ENCODE measurements around the gene NEDD4L.

The NEDD4L gene

DNA sequence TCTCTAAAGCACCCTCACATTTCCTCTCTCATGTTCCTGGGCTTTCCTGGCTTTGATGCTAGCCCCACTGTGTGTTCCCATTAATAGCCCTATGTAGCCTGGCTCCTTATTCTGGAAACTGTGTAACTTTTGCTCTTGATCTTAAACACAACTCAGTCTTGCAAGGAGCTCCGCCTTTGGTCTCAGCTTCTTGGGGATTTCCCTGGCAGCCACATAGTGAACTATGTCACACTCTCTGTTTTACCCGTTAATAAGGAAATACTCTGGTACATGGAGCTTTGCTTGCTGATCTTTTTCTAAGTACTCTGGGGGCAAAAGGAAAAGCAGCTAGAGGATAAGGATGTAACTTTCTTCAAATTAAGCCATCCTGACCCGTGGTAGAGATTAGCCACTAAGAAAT is 259.3 kb downstream of the NEDD4L start:
- peak in 1 of 2 donors; percentile 43 for DNase-seq

DNA sequence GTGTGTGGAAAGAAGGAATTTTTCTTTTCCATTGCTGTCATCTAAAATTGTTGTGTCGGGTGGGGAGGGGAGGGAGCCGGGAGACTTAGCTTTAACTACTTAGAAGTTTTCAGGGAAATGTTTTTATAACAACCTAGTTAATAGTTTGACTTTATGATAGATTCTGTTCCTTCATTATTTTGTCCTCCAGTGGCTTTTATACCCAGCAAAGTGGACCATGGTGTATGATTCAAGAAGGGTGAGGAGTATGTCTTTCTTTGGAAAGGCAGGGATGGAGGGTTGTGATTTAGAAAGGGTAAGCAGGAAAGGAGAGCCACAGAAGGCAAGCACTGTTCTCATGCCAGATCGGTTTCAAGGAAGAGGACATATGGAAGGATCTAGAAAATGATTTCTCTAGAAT is 261.8 kb downstream of the NEDD4L start:
- DNase-seq, result no peak

DNA sequence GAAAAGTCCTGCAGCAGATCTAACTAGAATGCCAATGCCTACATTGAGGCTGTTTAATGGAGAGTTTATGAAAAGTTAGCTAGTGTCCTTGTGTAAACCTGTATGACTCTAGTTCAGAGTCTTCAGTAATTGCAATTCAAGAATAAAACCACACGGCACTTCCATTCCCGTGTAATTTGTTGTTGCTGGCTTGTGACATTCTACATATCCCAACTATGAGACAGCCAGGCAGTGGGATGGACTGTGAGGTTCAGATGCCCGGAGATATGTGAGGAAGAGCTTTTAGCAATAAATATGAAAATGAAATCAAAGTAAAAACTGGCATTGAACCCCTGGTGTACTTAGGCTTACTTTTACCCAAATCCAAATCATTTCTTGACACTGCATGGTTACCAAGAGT is 263.4 kb downstream of the NEDD4L start:
- DNase-seq, result no peak

DNA sequence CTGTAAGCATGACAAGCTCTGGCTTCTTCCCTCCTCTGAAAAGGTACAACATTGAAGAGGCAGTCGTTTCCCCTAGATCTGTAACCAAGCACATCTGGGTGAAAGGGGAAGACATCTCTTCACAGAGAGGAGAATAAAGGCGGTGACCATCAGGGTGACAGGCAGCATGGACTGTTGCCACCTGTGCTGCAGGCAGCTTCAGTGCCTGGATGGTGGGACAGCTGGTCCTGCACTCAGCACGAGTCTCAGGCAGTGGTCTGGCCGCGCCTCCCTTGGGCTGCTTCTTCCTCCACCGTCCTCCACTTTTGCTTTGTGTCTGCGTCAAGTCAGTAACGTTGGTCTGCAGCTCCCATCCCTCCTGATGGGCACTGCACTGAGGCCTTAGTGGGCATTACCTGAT is 264.4 kb downstream of the NEDD4L start:
- DNase-seq, result no peak

DNA sequence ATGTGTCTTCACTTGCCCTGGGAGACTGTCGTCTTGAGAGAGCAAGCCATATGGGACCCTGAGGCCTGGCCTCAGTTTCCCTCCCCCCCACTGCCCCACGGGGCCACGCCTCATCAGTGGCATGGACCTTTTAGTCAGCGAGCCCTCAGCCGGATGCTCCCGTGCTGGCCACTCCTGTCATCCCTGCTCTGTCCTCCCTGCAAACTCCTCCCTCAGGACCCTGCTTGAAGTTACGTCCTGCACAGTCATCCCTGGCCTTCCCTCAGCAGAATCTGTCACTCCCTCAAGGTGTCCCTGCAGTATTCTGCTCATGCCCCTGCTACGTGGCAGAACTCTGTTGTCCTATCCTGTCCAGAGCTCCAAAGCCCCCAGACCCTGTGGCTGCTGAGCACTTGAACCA is 265.1 kb downstream of the NEDD4L start:
- no peak for DNase-seq

DNA sequence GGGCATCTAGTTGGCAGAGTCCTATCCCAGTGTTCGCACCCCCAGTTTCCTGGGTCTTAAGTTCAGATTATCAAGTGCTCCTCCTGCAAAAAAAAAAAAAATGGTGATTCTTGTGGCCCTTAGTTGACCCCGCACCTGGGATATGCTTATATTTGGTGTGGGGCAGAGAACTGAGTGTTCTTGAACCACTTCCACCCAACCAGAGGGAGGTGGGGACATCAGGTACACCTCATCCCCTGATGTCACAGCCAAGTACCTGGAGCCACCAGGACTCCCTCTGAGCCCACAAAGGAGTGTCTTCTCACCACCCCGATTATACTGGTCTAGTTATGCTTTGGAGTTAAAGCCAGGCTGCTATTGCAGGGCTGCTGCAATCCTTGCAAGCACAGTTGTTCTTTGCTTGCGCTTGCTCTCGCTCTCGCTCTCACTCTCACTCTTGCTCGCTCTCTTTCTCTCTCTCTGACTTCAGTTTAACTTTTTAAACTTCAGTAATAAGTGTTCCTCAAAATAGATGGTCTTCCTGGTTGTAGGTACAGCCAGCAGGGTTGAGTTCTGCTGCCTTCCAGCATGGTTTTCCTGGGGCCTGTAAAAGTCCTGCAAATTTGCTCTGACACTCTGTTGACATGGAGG is 265.7 kb downstream of the NEDD4L start:
- no peak for DNase-seq

DNA sequence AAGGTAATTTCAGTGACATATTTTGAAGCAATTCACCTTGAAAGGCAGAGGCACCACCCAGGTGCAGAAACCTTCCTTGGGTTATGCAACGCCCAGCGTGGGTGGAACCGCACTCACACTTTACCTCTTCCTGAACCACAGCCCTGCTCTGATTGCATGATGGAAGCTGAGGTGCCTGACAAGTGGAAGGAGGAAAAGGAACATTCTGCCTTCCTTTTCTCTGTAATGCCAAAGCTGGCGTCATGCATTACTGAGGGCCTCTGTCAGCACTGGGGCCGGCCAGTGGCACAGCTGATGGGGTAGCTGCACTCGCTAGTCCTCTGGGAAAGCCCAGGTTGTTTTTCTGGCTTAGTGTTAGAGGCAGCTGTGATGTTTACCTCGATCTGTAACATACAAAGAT is 266.5 kb downstream of the NEDD4L start:
- DNase-seq, result peak in 1 of 2 donors; percentile 47

DNA sequence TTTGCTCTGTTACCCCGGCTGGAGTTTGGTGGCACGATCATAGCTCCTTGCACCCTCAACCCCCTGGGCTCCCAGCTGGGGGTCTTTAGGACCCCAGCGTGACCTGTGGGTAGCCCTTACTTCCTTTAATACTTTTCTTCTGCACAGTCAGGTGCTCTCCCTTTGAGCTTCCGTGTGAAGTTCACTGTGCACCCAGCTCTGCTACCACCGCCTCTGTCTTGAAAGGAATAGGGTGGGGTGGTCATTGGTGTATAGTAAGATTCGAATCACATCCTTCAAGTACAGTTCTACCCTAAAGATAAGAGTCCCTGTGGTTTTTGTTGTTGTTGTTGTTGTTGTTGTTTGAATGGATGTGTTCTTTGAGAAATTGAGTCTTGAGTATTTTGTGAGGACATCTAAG is 267.4 kb downstream of the NEDD4L start:
- DNase-seq, result no peak

DNA sequence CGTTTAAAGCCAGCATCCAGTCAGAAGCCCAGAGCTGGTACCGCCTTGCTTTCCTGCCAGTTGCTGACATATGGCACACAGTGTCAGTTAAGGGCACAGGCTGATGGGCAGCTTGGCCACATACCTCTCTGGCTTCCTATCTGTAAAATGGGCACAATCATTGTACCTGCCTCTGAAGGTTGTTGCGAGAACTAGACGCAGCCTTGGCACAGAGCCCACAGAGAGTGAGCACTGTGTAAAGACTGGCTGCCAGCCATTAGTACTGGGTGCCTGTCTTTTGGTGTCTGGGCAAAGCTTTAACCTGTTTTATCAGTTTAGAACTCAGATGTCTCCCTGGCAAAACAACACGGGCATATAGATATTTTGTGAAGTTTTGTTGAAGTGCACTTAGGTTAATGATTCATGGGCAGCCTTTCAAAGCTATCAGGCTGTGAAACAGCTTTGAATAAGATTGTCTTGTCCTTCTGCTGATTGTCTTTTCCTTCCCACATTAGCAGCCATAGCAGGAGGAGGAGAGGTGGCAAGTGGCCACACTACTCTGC is 269.5 kb downstream of the NEDD4L start:
- DNase-seq, result no peak

DNA sequence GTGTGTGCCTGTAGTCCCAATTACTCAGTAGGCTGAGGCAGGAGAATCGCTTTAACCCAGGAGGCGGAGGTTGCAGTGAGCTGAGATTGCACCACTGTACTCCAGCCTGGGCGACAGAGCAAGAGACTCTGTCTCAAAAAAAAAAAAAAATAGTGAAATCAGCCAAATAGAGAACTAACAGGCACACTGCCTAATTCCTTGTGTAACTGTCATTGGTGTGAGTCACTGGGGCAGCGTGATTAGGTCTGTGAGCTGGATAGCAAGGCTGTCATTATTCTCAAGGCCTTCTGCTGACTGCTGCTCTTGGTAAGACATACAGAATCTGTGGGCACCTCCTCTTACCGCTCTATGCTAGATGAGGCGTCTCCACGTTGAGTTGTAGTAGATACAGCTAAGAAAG is 270.3 kb downstream of the NEDD4L start:
- peak in 1 of 2 donors; percentile 61 for DNase-seq

DNA sequence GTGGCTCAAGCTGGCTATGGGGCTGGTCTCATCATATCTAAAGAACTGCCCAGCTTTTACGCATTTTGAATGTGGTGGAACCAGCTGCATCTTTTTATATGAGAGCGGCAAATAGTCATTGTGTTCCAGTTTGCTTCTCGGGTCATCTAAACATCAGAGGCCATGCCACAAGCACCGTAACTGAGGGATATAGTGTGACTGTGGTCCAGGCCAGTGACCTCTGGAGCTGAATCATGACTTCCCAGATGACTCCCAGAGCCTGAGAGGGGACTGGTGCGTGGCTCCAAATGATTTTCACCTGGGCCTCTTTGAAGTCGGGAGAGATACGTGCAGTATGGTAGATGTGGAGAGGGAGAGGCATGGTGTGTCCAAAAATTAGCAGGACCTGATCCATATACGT is 271.0 kb downstream of the NEDD4L start:
- no peak for DNase-seq

DNA sequence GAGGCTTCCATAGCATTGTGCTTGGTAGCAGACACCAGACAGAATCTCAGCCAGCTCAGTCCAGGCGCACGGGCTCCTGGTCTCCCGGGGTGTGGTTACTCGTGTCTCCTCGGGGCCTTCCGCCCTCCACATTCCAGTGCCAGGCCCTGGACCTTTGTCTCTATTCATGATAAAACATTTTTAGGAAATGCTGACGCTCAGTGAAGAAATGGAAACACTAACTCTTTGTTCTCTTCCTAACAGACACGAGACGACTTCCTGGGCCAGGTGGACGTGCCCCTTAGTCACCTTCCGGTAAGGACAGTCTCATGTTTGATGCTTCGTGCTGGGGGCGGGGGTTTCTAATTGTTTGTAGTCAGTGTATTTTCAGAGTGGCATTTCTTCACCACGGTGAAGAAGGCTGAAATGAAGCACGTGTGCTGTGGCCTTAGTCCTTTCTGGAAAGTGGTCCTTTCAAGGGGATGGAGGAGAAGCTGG is 271.8 kb downstream of the NEDD4L start:
- no peak for DNase-seq

DNA sequence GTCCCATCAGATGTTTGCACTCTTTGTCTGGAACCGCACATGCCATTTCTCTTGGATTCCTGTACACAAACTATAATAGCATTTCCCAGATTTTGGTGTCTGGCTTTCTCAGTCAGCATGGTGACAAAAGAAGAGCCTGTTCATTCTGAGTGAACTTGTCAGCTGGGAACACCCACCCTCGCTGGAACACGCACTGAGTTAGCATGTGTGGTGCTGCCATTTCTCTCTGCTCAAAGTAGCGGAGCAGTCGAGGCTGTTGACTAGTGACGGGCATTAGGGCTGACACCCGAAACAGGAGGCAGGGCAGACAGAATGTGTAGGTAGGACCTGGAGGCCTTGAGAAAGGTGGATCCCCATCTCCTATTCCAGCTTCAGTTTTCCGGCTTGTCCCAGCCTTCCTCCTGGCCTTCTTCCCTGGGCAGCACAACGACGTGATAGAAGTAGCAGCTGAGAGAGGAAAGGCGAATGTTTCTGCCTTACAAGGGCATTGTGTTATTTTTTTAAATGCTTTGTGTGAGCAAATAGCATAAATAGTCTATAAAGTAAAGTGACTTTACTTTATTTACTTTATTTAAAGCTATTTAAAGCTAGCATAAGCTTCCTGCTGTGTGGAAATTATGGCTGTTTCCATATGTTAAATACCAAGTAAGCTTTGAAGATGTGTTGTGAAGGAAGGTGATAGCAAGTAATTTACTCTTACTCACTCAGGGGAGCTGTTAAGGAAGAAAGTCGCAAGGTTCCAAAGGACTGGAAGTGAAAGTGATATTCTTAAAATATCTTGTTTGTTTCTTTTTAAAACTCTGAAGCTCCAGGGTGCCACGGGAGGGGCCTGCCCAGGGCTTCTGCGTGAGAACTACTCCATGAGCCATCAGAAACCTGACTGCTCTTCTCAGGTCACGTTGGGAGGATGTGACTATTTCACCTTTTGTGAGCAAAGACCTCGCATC is 272.6 kb downstream of the NEDD4L start:
- DNase-seq, result no peak

DNA sequence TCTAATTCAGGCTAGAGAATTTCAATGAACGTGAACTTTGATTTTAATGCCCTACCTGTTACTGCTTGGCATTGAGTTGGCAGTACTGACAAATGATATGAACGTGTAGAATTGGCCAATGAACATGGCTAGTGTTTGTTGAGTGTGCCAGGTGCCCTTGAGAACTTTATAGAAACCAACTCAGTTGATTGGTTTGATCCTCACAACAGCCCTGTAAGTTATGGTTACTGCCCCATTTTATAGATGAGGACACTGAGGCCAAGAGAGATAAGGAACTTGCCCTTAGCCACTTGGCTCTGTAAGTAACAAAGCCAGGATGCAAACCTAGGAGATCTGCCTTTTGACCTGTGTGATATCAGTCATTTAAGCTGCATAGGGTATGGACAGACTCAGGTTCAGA is 275.7 kb downstream of the NEDD4L start:
- no peak for DNase-seq

DNA sequence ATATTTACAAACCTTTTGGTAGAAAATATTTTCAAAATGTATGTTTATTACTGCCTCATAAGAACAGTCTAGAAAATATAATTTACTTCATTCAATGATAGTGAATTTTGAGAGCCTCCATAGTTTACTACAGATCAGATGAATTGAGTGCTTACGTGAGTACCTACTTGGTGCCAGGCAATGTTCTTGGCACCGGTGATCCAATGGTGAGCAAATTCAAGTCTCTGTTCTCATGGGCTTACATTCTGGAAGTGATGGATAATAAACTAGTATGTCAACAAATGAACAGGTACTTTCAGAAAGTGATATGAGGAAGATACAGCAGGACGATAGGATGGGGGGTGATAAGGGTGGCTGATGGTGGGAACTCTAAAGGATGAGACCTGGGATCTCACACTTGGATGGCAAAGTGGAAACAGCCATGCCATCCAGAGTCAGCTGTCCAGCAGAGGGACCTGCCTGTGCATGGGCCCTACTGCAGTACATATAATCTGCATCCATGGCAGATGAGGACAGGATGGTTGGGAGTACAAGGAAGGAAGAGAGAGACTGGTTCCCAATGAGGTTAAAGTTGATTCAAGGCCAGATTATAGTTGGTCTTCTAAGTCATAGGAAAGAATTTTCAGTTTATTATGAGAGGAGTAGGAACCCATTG is 277.0 kb downstream of the NEDD4L start:
- DNase-seq, result no peak

DNA sequence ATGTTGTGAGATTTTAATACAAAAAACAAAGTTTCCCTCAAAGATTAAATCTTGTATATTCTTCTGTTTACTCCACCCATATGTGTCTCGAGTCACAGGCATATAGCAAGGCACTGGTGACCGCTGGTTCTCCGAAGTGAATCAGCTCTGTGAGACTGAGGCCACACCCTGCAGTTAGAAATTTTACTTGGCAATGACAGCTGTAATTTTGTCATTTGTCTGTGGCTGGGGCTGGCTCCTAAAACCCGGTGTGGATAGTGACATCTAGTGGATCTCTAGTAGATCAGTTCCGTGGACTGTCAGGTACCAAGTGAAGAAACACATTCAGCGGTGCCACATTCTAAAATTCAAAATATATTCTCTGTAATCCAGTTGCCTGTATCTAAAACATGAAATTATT is 278.0 kb downstream of the NEDD4L start:
- peak; percentile 66 to 70 for DNase-seq

DNA sequence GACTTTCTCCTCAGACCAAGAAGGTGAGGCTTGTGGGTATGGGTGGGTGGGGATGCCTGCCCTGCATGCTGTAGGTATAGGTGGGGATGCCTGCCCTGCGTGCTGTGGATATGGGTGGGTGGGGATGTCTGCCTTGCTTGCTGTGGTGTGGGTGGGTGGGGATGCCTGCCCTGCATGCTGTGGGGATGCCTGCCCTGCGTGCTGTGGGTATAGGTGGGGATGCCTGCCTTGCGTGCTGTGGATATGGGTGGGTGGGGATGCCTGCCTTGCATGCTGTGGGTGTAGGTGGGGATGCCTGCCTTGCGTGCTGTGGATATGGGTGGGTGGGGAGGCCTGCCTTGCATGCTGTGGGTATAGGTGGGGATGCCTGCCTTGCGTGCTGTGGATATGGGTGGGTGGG is 278.4 kb downstream of the NEDD4L start:
- no peak for DNase-seq

DNA sequence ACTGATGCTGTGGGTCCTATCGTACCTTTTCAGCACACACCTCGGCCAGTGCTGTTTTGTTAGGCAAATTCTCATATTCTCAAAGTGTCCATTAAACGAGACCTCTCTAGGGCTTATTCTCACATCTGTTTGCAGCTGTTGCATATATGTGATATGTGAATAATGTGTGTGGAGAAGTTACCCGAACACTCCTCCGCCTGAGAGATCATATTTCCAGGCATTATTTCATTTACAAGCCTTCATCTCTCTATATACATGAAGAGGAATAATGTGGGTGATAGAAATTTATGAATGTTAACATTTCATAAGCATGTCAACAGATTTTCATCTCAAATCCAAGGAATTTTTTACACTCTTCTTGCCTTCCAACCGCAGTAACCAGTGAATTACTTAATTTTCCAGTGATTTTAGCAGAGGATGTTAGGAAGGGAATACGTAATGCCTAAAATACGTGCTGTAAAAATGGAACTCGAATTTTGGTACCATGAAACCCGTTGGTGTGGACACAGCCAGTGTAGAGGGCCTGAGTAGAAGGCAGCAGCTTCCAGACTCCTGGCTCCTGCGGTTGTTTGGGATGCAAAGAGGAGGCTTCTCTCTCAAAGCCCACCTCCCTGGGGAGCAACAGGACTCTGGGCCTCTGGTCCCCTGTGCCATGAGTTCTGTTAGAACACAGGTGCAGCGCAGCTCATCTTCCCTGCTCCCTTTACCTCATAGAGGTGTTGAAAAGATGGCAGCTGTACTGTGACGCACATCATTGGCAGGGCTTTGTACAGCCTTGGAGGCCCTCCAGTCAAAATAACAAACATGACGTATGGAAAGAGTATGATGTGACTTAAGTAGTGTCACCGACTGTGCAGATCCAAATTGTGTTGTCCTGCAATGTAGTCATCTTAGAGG is 280.1 kb downstream of the NEDD4L start:
- DNase-seq, result no peak

DNA sequence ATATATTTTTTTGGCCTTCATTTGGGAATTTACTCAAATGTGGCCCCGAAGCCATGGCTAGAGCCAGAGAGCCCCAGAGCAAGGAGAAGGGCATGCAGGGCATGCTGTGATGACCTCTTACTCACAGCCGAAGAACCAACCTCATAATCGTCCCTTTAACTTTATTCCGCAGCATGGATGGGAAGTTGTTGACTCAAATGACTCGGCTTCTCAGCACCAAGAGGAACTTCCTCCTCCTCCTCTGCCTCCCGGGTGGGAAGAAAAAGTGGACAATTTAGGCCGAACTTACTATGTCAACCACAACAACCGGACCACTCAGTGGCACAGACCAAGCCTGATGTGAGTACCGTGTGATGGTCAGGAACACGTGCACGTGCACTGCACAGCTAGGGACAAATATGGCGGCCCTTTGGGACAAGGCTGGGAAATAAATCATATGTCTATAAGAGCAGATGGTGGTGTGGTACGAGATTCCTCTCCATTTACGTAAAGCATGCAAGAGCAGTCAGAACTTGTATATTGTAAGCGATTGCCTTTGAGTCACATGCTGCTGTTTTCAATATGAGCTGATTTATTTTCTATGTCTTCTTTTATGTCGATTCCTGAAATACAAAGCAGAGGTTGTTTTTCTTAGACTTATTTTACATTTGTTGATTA is 280.9 kb downstream of the NEDD4L start:
- no peak for DNase-seq

DNA sequence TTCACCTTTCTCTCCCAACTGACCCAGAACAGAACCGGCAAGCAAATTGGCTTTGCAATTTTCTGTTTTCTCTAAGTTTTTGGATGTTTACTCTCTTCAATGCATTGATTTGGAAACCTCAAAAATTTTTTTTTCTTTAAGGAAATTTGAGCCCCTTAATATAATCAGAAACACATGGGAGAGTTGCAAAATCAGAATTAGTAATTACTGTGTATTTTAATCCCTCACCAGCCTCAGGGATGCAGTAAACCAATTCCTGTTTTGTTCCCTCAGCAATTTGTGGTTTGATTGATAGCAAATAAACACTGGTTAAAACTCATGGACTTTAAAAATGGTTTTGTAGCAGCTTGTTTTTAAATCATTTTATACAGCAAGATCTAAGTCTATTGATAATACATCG is 281.5 kb downstream of the NEDD4L start:
- no peak for DNase-seq

DNA sequence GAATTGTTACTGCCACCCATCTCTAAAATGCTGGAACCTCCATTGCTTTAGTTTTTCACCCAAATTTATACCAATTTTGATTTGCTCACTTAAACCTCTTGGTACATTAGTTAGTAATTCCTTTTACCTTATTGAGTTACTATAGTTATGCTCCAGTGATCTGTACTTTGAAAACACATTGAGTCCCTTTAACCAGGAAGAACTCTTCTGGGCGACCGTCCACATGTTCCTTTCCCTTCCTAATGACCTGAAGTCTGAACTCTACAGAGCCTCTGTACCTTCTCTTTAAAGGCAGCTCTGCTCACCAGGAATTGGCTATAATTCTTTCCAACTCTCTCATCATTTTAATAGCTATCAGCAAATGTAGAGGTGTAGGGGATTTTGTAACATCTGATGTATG is 290.0 kb downstream of the NEDD4L start:
- DNase-seq, result no peak

DNA sequence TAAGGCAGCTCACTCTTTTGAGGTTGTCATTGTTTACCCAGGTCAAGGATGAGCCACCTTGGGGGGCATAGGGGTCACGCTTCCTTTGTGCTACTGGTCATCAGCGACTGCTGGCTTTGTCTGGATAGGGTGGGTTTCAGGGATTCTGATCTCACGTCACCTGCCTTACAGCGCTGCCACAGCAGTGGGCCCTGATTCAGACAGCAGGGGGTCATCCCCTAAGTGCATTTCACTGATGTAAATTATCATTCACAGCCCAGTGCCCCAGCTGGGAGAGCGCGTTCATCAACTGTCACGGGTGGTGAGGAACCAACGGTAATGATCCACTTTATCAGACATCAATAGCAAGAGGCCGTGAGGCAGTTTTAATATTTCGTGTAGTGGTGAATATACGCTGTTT is 291.2 kb downstream of the NEDD4L start:
- no peak for DNase-seq
